ENCODE results near the gene EDEM1.

Gene EDEM1

GRCh38 chr3:5140839-5141238, 46.7 kb upstream of the EDEM1 start:
- no peak overlapping the region for H2AFZ ChIP-seq (ENCODE audit: low read depth, low read length)
- no peak overlapping the region for H3K27ac ChIP-seq (ENCODE audit: low read length)
- H3K9ac ChIP-seq (ENCODE audit: low read depth, low read length) = no peak overlapping the region
- H3K9me3 ChIP-seq (ENCODE audit: insufficient read depth, low read length, severe bottlenecking) = peaks cover under 1% of the 10 kb centered on the region
- H3K27me3 ChIP-seq (ENCODE audit: insufficient read depth, low read length, poor library complexity) = no peaks in the 10 kb centered on the region
- ATAC-seq (ENCODE audit: insufficient read depth, low read depth) = no peak
- peaks cover 100% of the 10 kb centered on the region for H3K79me2 ChIP-seq (ENCODE audit: insufficient read depth, low read length)
- H3K4me2 ChIP-seq (ENCODE audit: insufficient read depth, low read length) = no peak overlapping the region
- no peak overlapping the region for H3K4me3 ChIP-seq (ENCODE audit: low read depth in 1 of 2, low read length in 2 of 2)
- DNase-seq = no peak
- peaks cover 36% of the 10 kb centered on the region for H4K20me1 ChIP-seq (ENCODE audit: insufficient read depth, low read length)
- TF ChIP-seq CTCF (IDR thresholded peaks at IDR 0.05; ENCODE audit: borderline replicate concordance, extremely low read depth, low read length, poor library complexity, severe bottlenecking) = no peak
- H3K36me3 ChIP-seq (ENCODE audit: insufficient read depth, low read length) = peaks cover 45% of the 10 kb centered on the region
- H3K4me1 ChIP-seq (ENCODE audit: insufficient read depth, low read length) = peaks cover 32% of the 10 kb centered on the region

- ATAC-seq (ENCODE audit: insufficient read depth, low read depth) (no peak), DNase-seq (no peak)
- H3K9ac ChIP-seq (ENCODE audit: low read depth, low read length) = no peak overlapping the region
- H3K4me3 ChIP-seq (ENCODE audit: low read depth in 1 of 2, low read length in 2 of 2) = no peak overlapping the region
- H3K4me2 ChIP-seq (ENCODE audit: insufficient read depth, low read length) = no peak overlapping the region
- peaks cover 100% of the 10 kb centered on the region for H3K79me2 ChIP-seq (ENCODE audit: insufficient read depth, low read length)
- peaks cover 53% of the 10 kb centered on the region for H3K36me3 ChIP-seq (ENCODE audit: insufficient read depth, low read length)
- H2AFZ ChIP-seq (ENCODE audit: low read depth, low read length) = no peak overlapping the region
- H3K27ac ChIP-seq (ENCODE audit: low read length) = no peak overlapping the region
- peaks cover 9% of the 10 kb centered on the region for H3K9me3 ChIP-seq (ENCODE audit: insufficient read depth, low read length, severe bottlenecking)
- H4K20me1 ChIP-seq (ENCODE audit: insufficient read depth, low read length) = peaks cover 32% of the 10 kb centered on the region
- TF ChIP-seq CTCF (IDR thresholded peaks at IDR 0.05; ENCODE audit: borderline replicate concordance, extremely low read depth, low read length, poor library complexity, severe bottlenecking) = no peak
- TF ChIP-seq EZH2 (IDR thresholded peaks at IDR 0.05; ENCODE audit: borderline replicate concordance, low read depth, low read length, severe bottlenecking) = no peak
- no peaks in the 10 kb centered on the region for H3K27me3 ChIP-seq (ENCODE audit: insufficient read depth, low read length, poor library complexity)
- peaks cover 23% of the 10 kb centered on the region for H3K4me1 ChIP-seq (ENCODE audit: insufficient read depth, low read length)
Measured at GRCh38 chr3:5141760-5142159, 45.7 kb upstream of the EDEM1 start.

DNA sequence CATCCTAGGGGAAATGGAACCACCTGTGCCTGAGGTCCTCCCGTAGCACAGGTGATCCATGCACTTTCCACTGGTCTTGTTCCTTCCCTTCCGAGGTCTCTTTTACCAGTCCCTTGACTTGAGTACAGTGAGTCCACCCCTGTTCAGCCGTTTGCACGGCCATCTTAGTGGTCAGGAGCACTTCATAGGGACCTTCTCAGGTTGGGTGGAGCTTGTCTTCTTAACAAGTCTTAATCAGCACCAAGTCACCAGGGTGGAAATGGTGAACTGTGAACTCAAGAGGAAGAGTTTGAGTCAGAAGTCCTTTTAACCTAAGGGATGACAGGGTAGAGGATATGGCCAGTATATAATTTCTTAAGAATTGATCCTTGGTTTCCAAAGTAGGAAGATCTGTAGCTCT, 44.0 kb upstream of the EDEM1 start:
- Histone ChIP-seq H2AFZ (ENCODE audit: low read depth, low read length) (no peak overlapping the region), H3K79me2 (ENCODE audit: insufficient read depth, low read length) (peaks cover 100% of the 10 kb centered on the region), H4K20me1 (ENCODE audit: insufficient read depth, low read length) (peaks cover 34% of the 10 kb centered on the region), H3K4me3 (ENCODE audit: low read depth in 1 of 2, low read length in 2 of 2) (no peak overlapping the region), H3K27me3 (ENCODE audit: insufficient read depth, low read length, poor library complexity) (no peaks in the 10 kb centered on the region), H3K4me1 (ENCODE audit: insufficient read depth, low read length) (peaks cover 8% of the 10 kb centered on the region), H3K4me2 (ENCODE audit: insufficient read depth, low read length) (no peak overlapping the region), H3K9ac (ENCODE audit: low read depth, low read length) (no peak overlapping the region), H3K36me3 (ENCODE audit: insufficient read depth, low read length) (peaks cover 58% of the 10 kb centered on the region), H3K9me3 (ENCODE audit: insufficient read depth, low read length, severe bottlenecking) (peaks cover 10% of the 10 kb centered on the region), H3K27ac (ENCODE audit: low read length) (no peak overlapping the region; the same call in 1 of the 2 replicates)
- DNase-seq (no peak), ATAC-seq (ENCODE audit: insufficient read depth, low read depth) (no peak)
- TF ChIP-seq CTCF (IDR thresholded peaks at IDR 0.05; ENCODE audit: borderline replicate concordance, extremely low read depth, low read length, poor library complexity, severe bottlenecking) (no peak), EZH2 (IDR thresholded peaks at IDR 0.05; ENCODE audit: borderline replicate concordance, low read depth, low read length, severe bottlenecking) (no peak)
